Suppressor macrophage treated with lipopolysaccharide for 4 hours (primary cell): ENCODE data around the gene VWA8.
"Not testable (repeated sequence)": the region's sequence is repeated elsewhere in the genome, so short reads cannot be mapped to it uniquely, and the experiment has no call there.

Experiments used
- DNase-seq: peaks from one replicate; pipeline ENCODE4 v3.0.0-alpha.2; 2020

VWA8 gene

GRCh38 chr13:41680900-41681299 is 280.0 kb downstream of the VWA8 start:
- DNase-seq = no peak

- no peak for DNase-seq
These were observed 282.1 kb downstream of the VWA8 start for GRCh38 chr13:41678848-41679247.

GRCh38 chr13:41678249-41678648 is 282.7 kb downstream of the VWA8 start:
- no peak for DNase-seq

GRCh38 chr13:41675306-41675705 is 285.6 kb downstream of the VWA8 start:
- DNase-seq = no peak

GRCh38 chr13:41674246-41674645 is 286.7 kb downstream of the VWA8 start:
- no peak for DNase-seq

- no peak for DNase-seq
These were observed 287.3 kb downstream of the VWA8 start for GRCh38 chr13:41673640-41674039.

- no peak for DNase-seq
These were observed 290.0 kb downstream of the VWA8 start for GRCh38 chr13:41670873-41671443.

GRCh38 chr13:41668130-41668757 is 292.7 kb downstream of the VWA8 start:
- peak; percentile 84 for DNase-seq

GRCh38 chr13:41666644-41667043 is 294.3 kb downstream of the VWA8 start:
- DNase-seq = no peak

- DNase-seq = no peak
These were observed 300.5 kb downstream of the VWA8 start for GRCh38 chr13:41660411-41660810.

- DNase-seq = no peak
These were observed 302.8 kb downstream of the VWA8 start for GRCh38 chr13:41658057-41658661.

GRCh38 chr13:41655997-41656396 is 304.9 kb downstream of the VWA8 start:
- no peak for DNase-seq

- peak; percentile 69 for DNase-seq
These were observed 306.1 kb downstream of the VWA8 start for GRCh38 chr13:41654796-41655195.

- peak; percentile 64 for DNase-seq
These were observed 308.1 kb downstream of the VWA8 start for GRCh38 chr13:41652735-41653361.

GRCh38 chr13:41651413-41652058 is 309.4 kb downstream of the VWA8 start:
- peak; percentile 54 for DNase-seq

GRCh38 chr13:41650706-41651105 is 310.2 kb downstream of the VWA8 start:
- DNase-seq = no peak

GRCh38 chr13:41649659-41650058 is 311.2 kb downstream of the VWA8 start:
- no peak for DNase-seq

GRCh38 chr13:41648314-41648935 is 312.5 kb downstream of the VWA8 start:
- DNase-seq = no peak

GRCh38 chr13:41647699-41648313 is 313.1 kb downstream of the VWA8 start:
- not testable (repeated sequence) for DNase-seq

- peak; percentile 80 for DNase-seq
These were observed 315.6 kb downstream of the VWA8 start for GRCh38 chr13:41645331-41645730.

- no peak for DNase-seq
These were observed 316.2 kb downstream of the VWA8 start for GRCh38 chr13:41644742-41645141.

GRCh38 chr13:41643507-41643906 is 317.4 kb downstream of the VWA8 start:
- no peak for DNase-seq

GRCh38 chr13:41641961-41642360 is 318.9 kb downstream of the VWA8 start:
- DNase-seq = no peak
